NOMO-1 treated with dmso at 0.1 percent for 144 hours (cell line): ENCODE measurements around the gene IQSEC2.

Source experiments
- DNase-seq: peaks from one replicate; lab custom pipeline; 2025; ENCODE audit not compliant: unreplicated experiment; lab: John Stamatoyannopoulos, UW

The IQSEC2 gene

GRCh38 chrX:53268173-53268572 is 13.2 kb downstream of the IQSEC2 start:
- no peak for DNase-seq

DNA sequence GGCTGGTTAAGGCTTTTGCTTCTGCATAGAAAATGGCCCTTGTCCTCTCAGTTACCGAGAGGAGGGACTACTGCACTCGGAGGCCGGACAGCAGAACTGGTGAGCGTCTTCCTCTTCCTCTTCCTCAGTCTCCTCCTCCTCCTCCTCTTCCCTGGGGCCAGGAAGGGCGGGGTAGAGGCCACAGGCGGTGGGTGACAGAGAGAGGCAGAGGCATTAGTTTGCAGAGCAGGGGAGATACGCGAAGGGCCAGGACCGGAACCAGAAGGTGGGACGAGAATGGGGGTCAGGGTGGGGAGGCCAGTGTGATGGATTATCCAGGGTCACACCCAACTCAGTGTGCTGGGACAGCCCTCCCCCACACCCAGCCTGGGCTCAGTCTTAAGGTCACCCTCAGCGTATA is 14.5 kb downstream of the IQSEC2 start:
- peak; percentile 46 for DNase-seq

DNA sequence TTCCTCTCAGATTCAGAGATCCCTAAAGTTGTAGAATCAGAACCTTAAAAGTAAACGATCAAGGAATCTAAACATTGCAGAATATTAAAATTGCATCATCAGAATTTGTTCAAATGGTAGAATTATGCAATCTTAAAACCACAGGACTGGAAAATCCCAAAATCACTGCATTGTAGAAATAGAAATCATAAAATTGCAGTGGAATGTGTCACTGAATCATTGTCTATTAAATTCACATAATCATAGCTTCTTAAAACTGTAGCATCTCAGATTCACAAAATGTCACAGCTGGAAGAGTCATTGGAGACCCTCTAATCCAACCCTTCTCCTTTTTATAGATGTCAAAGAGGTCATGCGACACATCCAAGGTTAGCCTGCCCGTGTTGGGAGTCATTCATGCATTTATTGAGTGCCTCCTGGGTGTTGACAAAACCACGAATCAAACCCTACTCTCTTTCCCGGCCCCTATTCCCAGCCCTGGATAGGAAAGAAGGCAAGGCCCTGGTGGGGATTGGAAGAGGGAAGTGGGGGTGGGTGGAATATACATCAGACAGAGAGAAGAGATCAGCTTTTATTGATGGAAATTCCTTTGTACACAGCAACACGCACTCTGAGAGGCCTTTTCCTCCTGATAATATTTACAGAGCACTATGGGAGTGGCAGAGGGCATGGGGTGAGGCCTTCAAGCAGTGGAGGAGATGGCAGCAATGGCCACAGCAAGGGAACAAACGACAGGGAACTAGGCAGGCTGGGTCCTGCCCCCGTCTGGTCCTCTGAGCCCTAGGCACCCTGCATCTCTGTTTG is 15.4 kb downstream of the IQSEC2 start:
- no peak for DNase-seq

- no peak for DNase-seq
Measured at GRCh38 chrX:53263597-53264094, 17.7 kb downstream of the IQSEC2 start.

DNA sequence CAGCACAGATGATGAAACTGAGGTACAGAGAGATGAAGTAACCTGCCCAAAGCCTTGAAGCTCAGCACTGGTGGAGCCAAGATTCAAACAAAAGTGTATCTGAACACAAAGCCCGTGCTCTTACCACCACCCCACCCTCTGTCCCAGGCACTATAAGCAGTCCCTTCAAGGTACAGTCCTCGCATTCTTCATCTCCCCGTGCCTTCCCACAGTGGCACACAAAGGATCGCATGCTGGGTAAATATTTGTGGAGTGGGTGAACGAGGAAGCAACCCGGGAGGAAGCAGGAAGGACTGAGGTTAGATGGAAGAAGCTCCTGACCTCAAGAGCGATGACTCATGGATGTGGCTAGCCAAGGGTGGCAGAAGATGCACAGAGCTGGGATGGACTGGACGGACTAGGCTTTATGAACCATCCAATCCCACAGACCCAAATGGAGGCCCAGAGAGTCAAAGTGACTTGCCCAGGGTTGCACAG is 18.4 kb downstream of the IQSEC2 start:
- peak; percentile 60 for DNase-seq

DNA sequence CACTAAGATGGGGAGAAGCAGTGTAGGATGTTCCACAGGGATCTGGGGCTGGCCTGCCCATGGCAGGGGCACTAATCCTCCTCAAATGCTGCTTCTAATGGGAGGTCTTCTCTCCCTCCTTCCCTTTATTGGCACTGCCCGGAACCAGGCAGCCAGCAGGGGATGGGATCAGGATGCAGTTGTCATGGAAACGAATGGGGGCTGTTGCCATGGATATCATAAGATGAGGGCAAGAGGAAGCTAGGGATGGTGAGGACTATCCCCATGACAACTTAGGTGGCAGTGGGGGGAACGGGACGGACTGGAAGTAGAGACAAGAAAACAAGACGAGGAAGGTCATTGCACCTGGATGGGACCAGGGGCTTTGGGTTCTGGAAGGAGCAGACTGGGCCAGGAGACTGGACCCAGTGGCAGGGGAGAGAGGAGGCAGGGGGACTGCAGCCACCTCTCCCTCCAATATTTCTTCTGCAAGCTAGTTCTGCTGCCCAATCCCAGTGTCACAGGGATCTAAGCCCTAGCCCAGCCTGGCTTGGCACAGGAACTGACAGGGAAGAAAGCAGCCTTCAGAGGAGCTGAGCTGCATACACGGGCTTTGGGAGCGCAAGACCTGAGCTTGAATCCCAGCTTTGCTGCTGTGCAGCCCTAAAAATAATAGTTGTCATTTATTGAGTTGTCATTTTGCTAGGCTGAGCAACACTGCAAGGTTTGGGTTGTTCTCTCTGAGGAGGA is 19.0 kb downstream of the IQSEC2 start:
- DNase-seq: no peak

DNA sequence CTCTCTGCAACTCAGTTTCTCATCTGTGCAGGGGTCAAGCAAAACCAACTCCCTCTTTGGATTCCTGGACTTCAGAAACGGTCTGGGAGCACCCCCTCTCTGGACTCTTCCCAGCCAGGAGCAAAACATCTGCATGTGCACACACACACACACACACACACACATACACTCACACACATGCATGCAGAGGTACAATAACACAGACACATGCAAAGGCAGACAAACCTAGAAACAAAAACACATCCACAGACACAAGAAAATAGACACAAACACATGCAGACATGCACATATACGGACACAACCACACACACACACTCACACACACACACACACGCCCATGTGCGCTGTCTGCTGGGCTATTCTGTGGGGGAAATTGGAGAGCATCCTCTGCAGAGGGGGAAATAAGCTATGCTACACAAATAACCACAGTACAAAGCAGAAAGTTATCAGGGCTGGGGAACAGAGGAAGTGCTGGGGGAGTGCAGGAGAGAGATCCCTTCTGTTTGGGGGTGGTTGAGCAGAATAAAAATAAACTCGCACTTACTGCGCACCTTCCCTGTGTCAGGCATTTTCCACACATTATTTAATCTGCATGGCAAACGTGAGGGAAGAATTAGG is 19.9 kb downstream of the IQSEC2 start:
- no peak for DNase-seq

DNA sequence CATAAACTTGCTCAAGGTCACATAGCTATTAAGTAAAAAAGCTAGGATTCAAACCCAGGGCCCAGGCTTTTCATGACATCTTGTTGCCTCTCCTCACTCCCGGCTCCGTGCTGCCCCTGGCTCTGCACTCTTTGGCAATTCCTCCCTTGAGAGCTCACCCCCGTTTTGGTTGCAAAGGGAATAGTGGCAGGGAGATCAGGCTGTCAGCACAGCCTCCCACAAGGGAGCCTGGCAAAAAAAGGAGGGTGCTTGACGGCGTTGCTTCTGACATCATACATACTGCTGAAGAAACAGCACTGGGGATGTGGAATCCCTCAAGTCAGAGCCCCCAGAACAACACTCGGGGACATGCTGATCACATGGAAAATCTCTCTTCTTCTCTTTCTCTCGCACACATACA is 20.5 kb downstream of the IQSEC2 start:
- no peak for DNase-seq

GRCh38 chrX:53257670-53258423 is 23.5 kb downstream of the IQSEC2 start:
- no peak for DNase-seq

GRCh38 chrX:53257166-53257565 is 24.2 kb downstream of the IQSEC2 start:
- no peak for DNase-seq

DNA sequence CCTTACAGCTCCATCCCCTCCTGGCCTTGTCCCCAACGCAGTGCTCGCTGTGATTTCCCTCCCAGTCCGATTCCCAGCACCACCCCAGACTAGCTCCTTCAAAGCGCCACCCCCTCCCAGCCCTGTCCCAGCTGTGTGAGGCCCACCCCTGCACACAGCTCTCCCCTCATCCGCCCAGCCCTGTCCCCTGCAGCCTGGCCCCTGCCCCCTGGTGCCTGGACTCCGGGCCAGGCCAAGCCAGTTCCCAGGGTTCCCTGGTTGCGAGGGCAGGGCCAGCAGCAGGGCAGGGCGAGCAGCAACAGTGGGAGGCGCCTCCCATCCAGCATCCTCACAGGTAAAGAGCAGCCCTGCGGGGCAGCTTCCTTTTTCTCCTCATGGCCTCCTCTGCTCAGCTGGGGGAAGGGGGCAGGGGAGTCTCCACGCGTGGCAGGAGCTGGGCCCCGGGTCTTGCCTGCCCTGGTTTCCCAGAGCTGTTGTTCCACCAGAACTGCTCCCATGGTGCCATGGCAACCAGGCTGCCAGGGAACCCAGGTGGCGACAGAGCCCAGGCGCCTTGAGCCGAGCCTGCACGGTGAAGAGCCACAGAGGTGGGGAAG is 24.8 kb downstream of the IQSEC2 start:
- DNase-seq: no peak

DNA sequence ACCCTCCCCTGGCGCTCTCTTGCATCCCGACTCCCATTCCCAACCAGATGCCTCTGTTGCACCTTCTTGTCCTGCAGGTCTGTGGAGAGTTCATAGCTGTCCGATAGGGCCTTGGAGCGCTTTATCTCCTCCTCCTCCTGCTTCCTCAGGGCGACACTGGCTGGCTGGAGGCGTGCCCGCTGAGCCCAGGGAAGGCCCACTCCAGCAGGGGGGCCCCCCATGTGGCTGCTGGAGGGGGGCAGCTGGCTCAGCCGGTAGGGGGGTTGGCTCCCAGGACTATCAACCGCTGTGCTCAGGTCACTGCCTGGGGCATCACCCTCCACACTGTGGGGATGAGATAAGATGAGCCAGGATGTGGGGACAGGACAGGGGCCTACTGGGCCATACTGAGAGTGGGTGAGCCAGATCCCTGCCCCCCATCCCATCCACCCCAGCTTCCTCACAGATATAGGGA is 25.6 kb downstream of the IQSEC2 start:
- no peak for DNase-seq

- DNase-seq: no peak
Measured at GRCh38 chrX:53254570-53255461, 26.6 kb downstream of the IQSEC2 start.

DNA sequence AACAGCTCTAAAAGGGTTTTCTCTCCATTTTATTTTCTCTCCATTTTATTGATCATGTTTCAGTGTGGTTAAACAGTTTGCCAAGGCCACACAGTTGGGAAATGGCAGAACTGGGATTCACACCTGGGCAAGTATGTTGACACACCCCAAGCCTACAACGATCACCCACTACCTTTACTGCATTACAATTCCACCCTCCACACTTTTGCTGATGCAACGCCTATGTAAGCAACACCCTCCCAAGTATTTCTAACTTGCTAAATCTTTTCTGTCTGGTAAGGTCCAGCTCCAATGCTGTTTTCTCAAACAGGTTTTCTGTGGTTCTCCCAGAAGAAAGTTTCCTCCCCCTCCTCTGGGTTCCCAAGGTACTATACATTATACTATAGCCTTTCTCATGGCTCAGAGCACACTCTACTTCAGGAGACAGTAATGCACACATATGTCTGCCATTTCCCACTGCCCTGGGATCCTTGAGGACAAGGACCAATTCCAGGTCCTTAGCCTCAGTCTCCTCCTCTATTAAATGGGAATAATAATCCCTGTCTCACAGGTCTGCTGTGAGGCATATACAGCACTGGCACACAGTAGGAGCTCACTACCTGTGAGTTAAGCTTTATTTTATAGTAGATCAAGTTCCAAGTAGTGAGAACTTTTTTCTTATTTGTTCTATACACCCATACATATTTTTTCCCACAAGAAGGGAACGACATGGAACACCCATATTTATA is 27.9 kb downstream of the IQSEC2 start:
- no peak for DNase-seq

DNA sequence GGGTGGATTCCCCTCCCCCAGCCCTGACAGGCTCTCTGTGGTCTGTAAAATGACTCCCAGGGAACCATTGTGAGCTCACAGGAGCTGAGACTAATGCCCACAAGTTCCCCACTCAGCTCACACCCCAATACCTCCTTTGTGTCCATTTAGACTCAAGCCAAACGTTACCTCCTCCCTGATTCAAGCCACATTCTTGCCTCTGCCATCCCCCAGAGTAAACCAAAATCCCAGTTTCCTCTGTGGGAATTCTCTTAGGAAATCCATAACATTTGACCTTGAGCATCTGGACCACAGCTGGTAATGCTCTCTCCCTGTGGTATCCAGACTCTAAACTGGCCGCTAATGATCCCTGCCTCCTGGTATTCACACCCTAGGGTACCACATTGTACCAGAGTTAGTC is 30.1 kb downstream of the IQSEC2 start:
- no peak for DNase-seq

DNA sequence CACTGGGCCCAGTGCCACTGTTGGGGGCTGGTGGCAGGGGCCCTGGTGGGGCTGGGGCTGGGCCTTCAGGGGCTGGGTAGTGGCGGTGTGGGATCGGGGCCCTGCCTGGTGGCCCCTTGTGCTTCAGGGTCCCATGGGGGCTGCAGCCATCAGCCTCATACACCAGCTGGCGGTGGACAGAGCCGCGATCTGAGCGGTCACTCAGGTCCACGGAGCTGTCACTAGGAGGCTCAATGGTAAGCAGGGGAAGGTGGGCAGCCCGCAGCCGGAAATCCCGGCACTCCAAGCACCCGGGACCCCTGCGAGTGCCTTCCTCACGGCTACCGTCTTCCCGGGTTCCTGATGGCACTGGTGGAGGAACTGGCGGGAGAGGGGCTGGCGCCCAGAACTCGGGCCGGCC is 30.8 kb downstream of the IQSEC2 start:
- no peak for DNase-seq

GRCh38 chrX:53249408-53250042 is 31.9 kb downstream of the IQSEC2 start:
- DNase-seq: no peak

GRCh38 chrX:53247928-53248327 is 33.5 kb downstream of the IQSEC2 start:
- DNase-seq: no peak
